HG03066 (cell line): ENCODE results near the gene CDR2.

Source experiments
- ATAC-seq: cut with Tn5 transposase; IDR thresholded peaks from one replicate; pipeline ENCODE4 v1.9.1; 2021; ENCODE audit warnings: low read depth; ENCODE audit not compliant: unreplicated experiment

The CDR2 gene

DNA sequence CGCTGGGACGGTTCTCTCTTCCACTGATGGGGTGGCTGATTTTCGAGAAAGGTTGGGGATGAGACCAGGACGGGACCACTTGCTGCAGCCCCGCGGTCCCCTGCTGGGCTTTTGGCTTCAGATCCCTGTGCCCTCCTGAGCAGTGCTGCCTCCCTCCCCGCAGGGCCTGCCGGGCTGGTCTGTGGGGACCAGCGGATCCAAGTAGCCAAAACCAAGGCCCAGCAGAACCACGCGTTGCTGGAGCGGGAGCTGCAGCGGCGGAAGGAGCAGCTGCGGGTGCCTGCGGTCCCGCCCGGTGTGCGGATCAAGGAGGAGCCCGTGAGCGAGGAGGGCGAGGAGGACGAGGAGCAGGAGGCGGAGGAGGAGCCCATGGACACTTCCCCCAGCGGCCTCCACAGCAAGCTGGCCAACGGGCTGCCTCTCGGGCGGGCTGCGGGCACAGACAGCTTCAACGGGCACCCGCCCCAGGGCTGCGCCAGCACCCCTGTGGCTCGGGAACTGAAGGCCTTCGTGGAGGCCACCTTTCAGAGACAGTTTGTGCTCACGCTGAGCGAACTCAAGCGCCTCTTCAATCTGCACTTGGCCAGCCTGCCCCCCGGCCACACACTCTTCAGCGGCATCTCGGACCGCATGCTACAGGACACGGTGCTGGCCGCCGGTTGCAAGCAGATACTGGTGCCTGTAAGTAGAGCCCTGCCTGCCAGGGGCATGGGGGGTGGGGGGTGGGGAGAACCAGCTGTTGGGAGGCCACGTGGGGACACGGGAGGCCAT, 48.6 kb downstream of the CDR2 start:
- ATAC-seq, result no peak

- no peak for ATAC-seq
Observed at GRCh38 chr16:22324787-22325597, 49.4 kb downstream of the CDR2 start.

GRCh38 chr16:22323959-22324786, 50.2 kb downstream of the CDR2 start:
- no peak for ATAC-seq

DNA sequence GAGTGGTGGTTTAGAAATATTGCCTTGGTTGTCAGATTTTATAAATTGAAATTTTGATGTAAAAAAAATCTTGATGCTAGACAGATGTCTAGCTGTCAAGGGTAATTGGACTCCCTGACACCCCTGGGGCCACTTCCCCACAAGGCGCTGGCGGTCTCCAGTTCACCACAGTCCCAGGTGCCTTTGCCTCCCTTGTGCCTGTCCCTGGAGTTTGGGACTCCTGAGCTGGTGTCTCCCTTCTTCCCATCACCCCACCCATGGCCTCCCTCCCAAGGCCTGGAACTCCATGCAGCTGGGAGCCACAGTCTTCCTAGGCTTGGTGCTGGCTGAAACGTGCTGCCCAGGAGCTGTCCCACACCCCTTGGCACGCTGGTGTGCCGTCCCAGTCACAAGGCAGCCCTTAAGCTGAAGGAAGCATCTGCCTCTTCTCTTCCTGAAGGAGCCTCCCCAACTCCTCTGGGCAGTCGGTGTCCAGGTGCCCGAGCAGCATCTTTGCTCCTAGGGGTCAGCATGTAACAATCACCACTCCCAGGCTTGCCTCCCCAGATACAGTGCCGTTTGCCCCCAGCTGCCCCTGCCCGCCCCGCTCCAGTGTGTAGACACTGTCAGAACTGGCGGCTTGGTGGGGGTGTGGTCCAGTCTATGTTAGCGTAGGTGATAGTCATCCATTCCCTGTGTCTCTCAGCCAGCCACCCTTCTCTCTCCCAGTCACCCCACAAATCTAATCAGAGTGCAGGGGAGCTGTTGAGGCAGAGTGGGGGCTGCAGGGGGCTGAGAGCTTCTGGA, 51.1 kb downstream of the CDR2 start:
- ATAC-seq, result no peak

GRCh38 chr16:22322741-22323140, 51.7 kb downstream of the CDR2 start:
- no peak for ATAC-seq

- no peak for ATAC-seq
Observed at GRCh38 chr16:22322021-22322471, 52.4 kb downstream of the CDR2 start.

GRCh38 chr16:22321340-22322001, 52.9 kb downstream of the CDR2 start:
- no peak for ATAC-seq

- no peak for ATAC-seq
Observed at GRCh38 chr16:22320572-22321339, 53.7 kb downstream of the CDR2 start.

DNA sequence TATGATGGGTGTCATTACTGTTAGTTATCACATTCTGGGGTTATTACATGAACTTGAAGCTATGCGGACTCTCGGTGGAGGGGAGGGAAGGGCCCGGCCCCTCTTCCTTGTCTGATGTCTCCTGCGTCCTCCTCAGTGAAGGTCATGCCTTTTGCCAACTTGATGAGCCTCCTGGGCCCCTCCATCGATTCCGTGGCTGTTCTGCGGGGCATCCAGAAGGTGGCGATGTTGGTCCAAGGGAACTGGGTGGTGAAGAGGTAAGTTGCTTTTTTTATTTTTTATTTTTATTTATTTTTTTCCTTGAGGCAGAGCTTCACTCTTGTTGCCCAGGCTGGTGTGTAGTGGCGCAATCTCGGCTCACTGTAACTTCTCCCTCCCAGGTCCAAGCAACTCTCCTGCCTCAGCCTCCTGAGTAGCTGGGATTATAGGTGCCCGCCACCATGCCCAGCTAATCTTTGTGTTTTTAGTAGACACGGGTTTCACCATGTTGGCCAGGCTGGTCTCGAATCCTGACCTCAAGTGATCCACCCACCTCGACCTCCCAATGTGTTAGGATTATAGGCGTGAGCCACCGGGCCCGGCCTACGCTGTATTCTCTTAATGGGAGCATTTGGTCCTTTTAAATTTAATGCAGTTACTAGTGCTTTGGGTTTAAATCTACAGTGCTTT, 55.6 kb downstream of the CDR2 start:
- ATAC-seq, result no peak

DNA sequence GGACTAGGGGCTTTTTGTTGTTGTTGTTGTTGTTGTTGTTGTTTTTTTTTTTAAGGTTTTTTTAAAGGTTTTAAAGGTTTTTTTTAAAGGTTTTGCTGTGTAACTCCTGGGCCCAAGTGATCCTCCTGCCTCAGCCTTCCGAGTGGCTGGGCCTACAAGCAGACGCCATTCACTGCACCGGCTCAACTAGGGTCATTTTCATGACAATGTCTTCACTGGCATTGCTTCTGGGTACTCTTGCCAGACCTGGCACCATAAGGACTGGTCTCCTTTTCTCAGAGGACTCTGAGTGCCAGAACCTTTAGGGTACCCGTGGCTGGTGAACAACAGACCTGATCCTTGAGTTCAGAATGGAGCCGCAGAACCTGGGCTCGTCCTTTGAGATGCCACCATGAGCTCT, 56.8 kb downstream of the CDR2 start:
- no peak for ATAC-seq

DNA sequence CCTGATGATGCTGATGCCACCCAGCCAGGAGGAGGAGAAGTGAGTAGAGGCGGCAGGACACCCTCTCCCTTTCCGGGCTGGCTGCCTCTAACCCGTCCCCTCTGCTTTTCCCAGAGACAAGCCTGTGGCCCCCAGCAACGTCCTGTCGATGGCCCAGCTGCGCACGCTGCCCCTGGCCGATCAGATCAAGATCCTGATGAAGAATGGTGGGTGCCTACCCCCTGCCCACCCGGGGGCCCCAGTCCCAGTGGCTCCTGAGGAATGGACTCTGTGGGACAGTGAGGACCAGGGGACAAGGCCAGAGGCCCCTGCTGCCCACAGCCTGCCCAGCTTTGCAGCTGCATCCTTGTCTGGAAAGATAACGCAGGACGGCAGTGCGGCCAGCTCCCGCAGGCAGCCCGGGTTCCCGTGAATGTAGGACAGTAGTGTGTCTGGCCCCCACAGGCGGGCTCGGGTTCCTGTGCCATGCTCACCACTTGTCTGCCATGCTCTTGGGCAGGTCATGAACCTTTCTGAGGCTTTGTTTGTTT, 57.4 kb downstream of the CDR2 start:
- no peak for ATAC-seq

- ATAC-seq, result no peak
Observed at GRCh38 chr16:22316411-22316811, 58.0 kb downstream of the CDR2 start.

- ATAC-seq, result no peak
Observed at GRCh38 chr16:22315979-22316378, 58.4 kb downstream of the CDR2 start.

- ATAC-seq, result no peak
Observed at GRCh38 chr16:22314661-22315626, 59.5 kb downstream of the CDR2 start.

GRCh38 chr16:22313876-22314470, 60.4 kb downstream of the CDR2 start:
- no peak for ATAC-seq

GRCh38 chr16:22312897-22313781, 61.3 kb downstream of the CDR2 start:
- ATAC-seq, result no peak
